Caco-2 (cell line): ENCODE data around the gene TIFAB. TPM values are rescaled to one million over a fixed set of nuclear protein-coding genes. Genes with fewer than 3 reads are reported as not detected.
A peak's percentile ranks its signal among the peaks of the same experiment; 100 is the strongest.

Experiments
- BruUV-seq: library from RNA; stranded (reverse); fragments of 400-500 nt; replicated peaks from 2 replicates; lab custom pipeline; 2021; lab: Mats Ljungman, UMichigan
- CTCF ChIA-PET: fragments of 300-600 bp; sonication (Branson Sonifier 250); formaldehyde crosslinking; loops from one replicate; lab custom pipeline; 2022; ENCODE audit warnings: antibody characterized with exemption; lab: Charles Lee
- POLR2A ChIA-PET: fragments of 300-600 bp; sonication (Branson Sonifier 250); formaldehyde crosslinking; loops from one replicate; lab custom pipeline; 2022; ENCODE audit warnings: antibody characterized with exemption; lab: Charles Lee
- DNase-seq, 2 experiments: peaks; one replicate each; pipeline versions ENCODE4 v3.0.0 to v3.0.0-alpha.2; 2020 to 2022
- H3K27me3 ChIP-seq: replicated peaks from 2 replicates; pipeline ENCODE4 v1.6.0; 2011; ENCODE audit warnings: low read length; ENCODE audit not compliant: control insufficient read depth, insufficient read depth
- H3K36me3 ChIP-seq: 2 replicates; pipeline ENCODE4 v1.5.1; 2011; ENCODE audit warnings: low read length; ENCODE audit not compliant: control insufficient read depth, insufficient read depth
- H3K4me1 ChIP-seq: fragments of 250-450 bp; sonication (Bioruptor Pico); 2 replicates; pipeline ENCODE4 v1.5.1; 2020; ENCODE audit warnings: mild to moderate bottlenecking
- H3K4me3 ChIP-seq: 2 replicates; pipeline ENCODE4 v1.5.1; 2011; ENCODE audit warnings: low read depth, mild to moderate bottlenecking, control low read depth, low read length
- H3K9me3 ChIP-seq: fragments of 250-450 bp; sonication (Bioruptor Pico); 2 replicates; pipeline ENCODE4 v1.5.1; 2020; ENCODE audit warnings: mild to moderate bottlenecking, moderate library complexity
- H3K27ac Mint-ChIP-seq: one replicate; pipeline ENCODE4 v1.8.0; 2022; ENCODE audit warnings: mixed read lengths; ENCODE audit not compliant: unreplicated experiment
- H3K27me3 Mint-ChIP-seq: one replicate; pipeline ENCODE4 v1.8.0; 2022; ENCODE audit warnings: mixed read lengths; ENCODE audit not compliant: insufficient read depth, unreplicated experiment
- H3K36me3 Mint-ChIP-seq: one replicate; pipeline ENCODE4 v1.8.0; 2022; ENCODE audit warnings: mild to moderate bottlenecking, mixed read lengths; ENCODE audit not compliant: insufficient read depth, unreplicated experiment
- H3K4me1 Mint-ChIP-seq: one replicate; pipeline ENCODE4 v1.8.0; 2022; ENCODE audit warnings: low read depth, mixed read lengths; ENCODE audit not compliant: unreplicated experiment
- H3K4me3 Mint-ChIP-seq: one replicate; pipeline ENCODE4 v1.8.0; 2022; ENCODE audit warnings: mild to moderate bottlenecking, moderate library complexity, mixed read lengths; ENCODE audit not compliant: unreplicated experiment
- H3K9me3 Mint-ChIP-seq: one replicate; pipeline ENCODE4 v1.8.0; 2022; ENCODE audit warnings: mixed read lengths; ENCODE audit not compliant: unreplicated experiment
- CTCF ChIP-seq, 2 experiments: fragments of 200-600 bp in 1 of 2; IDR thresholded peaks; 1 replicate in 1 of 2; 2 replicates in 1 of 2; pipeline versions ENCODE4 v1.5.1 to v1.8.0; 2011 to 2022; ENCODE audit warnings: antibody characterized with exemption in 1 of 2, control low read depth in 1 of 2, inconsistent platforms in 1 of 2, low read depth in 1 of 2, low read length in 1 of 2, mild to moderate bottlenecking in 1 of 2, moderate library complexity in 1 of 2; ENCODE audit not compliant: insufficient read depth in 1 of 2, severe bottlenecking in 1 of 2, unreplicated experiment in 1 of 2
- intact Hi-C: fragments of 100-400 bp; cut with micrococcal nuclease; formaldehyde crosslinking; loops from one replicate; pipeline ENCODE4 v1.10.0; 2022; ENCODE audit not compliant: unreplicated experiment
- total RNA-seq: library from RNA; stranded (reverse); gene quantifications from 2 replicates; pipeline ENCODE4 v1.2.3, GENCODE V29; 2022

The TIFAB gene
- total RNA-seq, 1 experiment from 2014 or later = not detected

GRCh38 chr5:135491552-135492318 lies 39.6 kb upstream of the TIFAB start:
- POLR2A ChIA-PET = no interaction called here
- H3K36me3 Mint-ChIP-seq = no peaks in the 10 kb centered on the region
- no peaks in the 10 kb centered on the region for H3K36me3 ChIP-seq
- peak; percentile 76 to 79 for DNase-seq
- no TSS peak for BruUV-seq
- no peaks in the 10 kb centered on the region for H3K9me3 ChIP-seq
- peak overlapping the region; percentile 29 for H3K4me3 ChIP-seq
- H3K4me1 Mint-ChIP-seq = peaks cover 40% of the 10 kb centered on the region
- H3K9me3 Mint-ChIP-seq = no peaks in the 10 kb centered on the region
- no peak overlapping the region for H3K27ac Mint-ChIP-seq
- peaks cover 44% of the 10 kb centered on the region for H3K4me1 ChIP-seq
- no peaks in the 10 kb centered on the region for H3K27me3 Mint-ChIP-seq
- intact Hi-C loops = loop anchor here (1.0 kb wide), 1 partner anchor 17 kb away; no protein-coding TSS in a partner anchor
- CTCF ChIA-PET = interaction anchor here (1.1 to 1.5 kb wide), 4 partner anchors 25 to 62 kb away, joined by 4 to 8 read pairs (median 5); no protein-coding TSS in a partner anchor
- H3K27me3 ChIP-seq = no peaks in the 10 kb centered on the region
- peak overlapping the region; percentile 72 for H3K4me3 Mint-ChIP-seq
- no peak for TF ChIP-seq CTCF (IDR thresholded peaks at IDR 0.05; ENCODE audit: insufficient read depth in 1 of 2, low read depth in 1 of 2, low read length in 1 of 2, severe bottlenecking in 1 of 2, unreplicated experiment in 1 of 2)

GRCh38 chr5:135491038-135491551 lies 38.9 kb upstream of the TIFAB start:
- Mint-ChIP-seq H3K4me1 (peaks cover 38% of the 10 kb centered on the region), H3K4me3 (peak overlapping the region; percentile 72), H3K9me3 (no peaks in the 10 kb centered on the region), H3K27me3 (no peaks in the 10 kb centered on the region), H3K27ac (no peak overlapping the region), H3K36me3 (no peaks in the 10 kb centered on the region)
- ChIA-PET POLR2A (interaction anchor here (0.6 kb wide), 1 partner anchor 21 kb away, joined by 3 read pairs; no protein-coding TSS in a partner anchor), CTCF (interaction anchor here (0.6 to 2.1 kb wide), 7 partner anchors 25 to 65 kb away, joined by 3 to 8 read pairs (median 5); no protein-coding TSS in a partner anchor)
- peaks cover 44% of the 10 kb centered on the region for H3K4me1 ChIP-seq
- TF ChIP-seq CTCF (IDR thresholded peaks at IDR 0.05; ENCODE audit: insufficient read depth in 1 of 2, low read depth in 1 of 2, low read length in 1 of 2, severe bottlenecking in 1 of 2, unreplicated experiment in 1 of 2) = no peak
- H3K27me3 ChIP-seq = no peaks in the 10 kb centered on the region
- no peaks in the 10 kb centered on the region for H3K9me3 ChIP-seq
- BruUV-seq = no TSS peak
- intact Hi-C loops = loop anchor here (1.0 kb wide), 1 partner anchor 17 kb away; no protein-coding TSS in a partner anchor
- H3K4me3 ChIP-seq = no peak overlapping the region; the same call in 1 of the 2 replicates
- no peaks in the 10 kb centered on the region for H3K36me3 ChIP-seq
- no peak for DNase-seq

GRCh38 chr5:135490245-135491037 lies 38.3 kb upstream of the TIFAB start:
- peak overlapping the region; percentile 67 for H3K27ac Mint-ChIP-seq
- H3K9me3 Mint-ChIP-seq = no peaks in the 10 kb centered on the region
- H3K4me3 Mint-ChIP-seq = peak overlapping the region; percentile 72
- CTCF ChIA-PET = interaction anchor here (0.6 to 2.1 kb wide), 7 partner anchors 24 to 76 kb away, joined by 3 to 8 read pairs (median 5); no protein-coding TSS in a partner anchor
- intact Hi-C loops = loop anchor here (1.0 kb wide), 1 partner anchor 18 kb away; no protein-coding TSS in a partner anchor
- no peaks in the 10 kb centered on the region for H3K27me3 Mint-ChIP-seq
- no peak overlapping the region for H3K4me3 ChIP-seq
- H3K4me1 Mint-ChIP-seq = peaks cover 38% of the 10 kb centered on the region
- H3K9me3 ChIP-seq = no peaks in the 10 kb centered on the region
- no peaks in the 10 kb centered on the region for H3K27me3 ChIP-seq
- H3K36me3 ChIP-seq = no peaks in the 10 kb centered on the region
- TF ChIP-seq CTCF (IDR thresholded peaks at IDR 0.05; ENCODE audit: insufficient read depth in 1 of 2, low read depth in 1 of 2, low read length in 1 of 2, severe bottlenecking in 1 of 2, unreplicated experiment in 1 of 2) = no peak
- no TSS peak for BruUV-seq
- no peak for DNase-seq
- POLR2A ChIA-PET = interaction anchor here (0.6 kb wide), 1 partner anchor 21 kb away, joined by 3 read pairs; no protein-coding TSS in a partner anchor
- peaks cover 44% of the 10 kb centered on the region for H3K4me1 ChIP-seq
- H3K36me3 Mint-ChIP-seq = no peaks in the 10 kb centered on the region
